HG03342 (cell line): Measurements from ENCODE around the gene SRD5A1.
A peak's percentile ranks its signal among the peaks of the same experiment; 100 is the strongest.

Experiments
- ATAC-seq: cut with Tn5 transposase; IDR thresholded peaks from one replicate; pipeline ENCODE4 v1.9.1; 2021; ENCODE audit warnings: mild to moderate bottlenecking, moderate library complexity; ENCODE audit not compliant: unreplicated experiment

The SRD5A1 gene

GRCh38 chr5:6711409-6712141 is 78.3 kb downstream of the SRD5A1 start:
- peak; percentile 21 for ATAC-seq

- peak; percentile 9 for ATAC-seq
Observed at GRCh38 chr5:6712142-6712576, 78.9 kb downstream of the SRD5A1 start.

- ATAC-seq = peak; percentile 67
Observed at GRCh38 chr5:6712577-6713273, 79.5 kb downstream of the SRD5A1 start.

- ATAC-seq = peak; percentile 11
Observed at GRCh38 chr5:6713274-6714225, 80.3 kb downstream of the SRD5A1 start, which contains the start of gene TENT4A. TSS of gene TENT4A (plus strand) at chr5:6713432. CDS start at chr5:6713984, 552 bp downstream.

- no peak for ATAC-seq
Observed at GRCh38 chr5:6714226-6715041, 81.2 kb downstream of the SRD5A1 start.

- no peak for ATAC-seq
Observed at GRCh38 chr5:6715271-6715670, 82.0 kb downstream of the SRD5A1 start.

DNA sequence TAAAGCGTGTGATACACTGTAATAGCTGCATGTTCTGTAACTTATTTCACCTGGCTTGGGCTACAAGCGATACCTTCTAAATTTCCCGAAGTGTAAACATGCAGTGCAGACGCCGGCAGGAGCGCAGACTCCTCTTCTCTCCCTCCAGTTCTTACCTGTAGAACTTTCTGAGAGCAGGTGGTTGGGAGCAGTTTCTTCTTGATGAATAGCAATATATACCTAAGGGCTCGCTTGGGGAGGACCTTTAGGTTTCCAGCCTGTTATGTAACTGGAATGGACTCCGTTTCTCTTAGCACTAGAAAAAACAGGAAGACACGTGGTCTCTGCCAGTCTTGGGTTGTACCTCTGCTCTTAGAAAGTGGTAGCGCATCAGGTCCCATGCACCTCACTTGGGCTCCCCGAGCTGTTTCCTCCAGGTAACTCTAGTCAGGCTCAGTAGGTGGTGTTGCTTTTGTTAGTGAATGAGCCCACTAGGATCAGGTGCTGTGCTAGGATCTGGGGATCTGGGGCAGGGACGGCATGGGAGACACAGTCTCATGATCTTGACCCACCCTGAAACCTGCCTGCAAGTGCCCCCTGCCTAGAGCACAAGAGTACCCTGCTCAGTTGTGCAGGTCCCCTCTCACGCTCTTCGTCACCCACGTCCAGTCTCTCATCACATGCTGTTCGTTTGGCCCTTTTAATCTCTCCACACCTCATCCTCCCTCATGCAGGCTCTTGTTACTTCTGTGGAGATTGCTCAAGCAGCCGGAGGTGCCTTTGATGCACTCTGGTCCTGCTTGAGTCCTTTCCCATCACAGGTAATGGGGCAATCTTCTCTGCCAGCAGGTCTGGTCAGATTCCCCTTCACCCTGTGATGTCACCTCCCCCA is 82.8 kb downstream of the SRD5A1 start:
- no peak for ATAC-seq

GRCh38 chr5:6716629-6717149 is 83.4 kb downstream of the SRD5A1 start:
- ATAC-seq = no peak

DNA sequence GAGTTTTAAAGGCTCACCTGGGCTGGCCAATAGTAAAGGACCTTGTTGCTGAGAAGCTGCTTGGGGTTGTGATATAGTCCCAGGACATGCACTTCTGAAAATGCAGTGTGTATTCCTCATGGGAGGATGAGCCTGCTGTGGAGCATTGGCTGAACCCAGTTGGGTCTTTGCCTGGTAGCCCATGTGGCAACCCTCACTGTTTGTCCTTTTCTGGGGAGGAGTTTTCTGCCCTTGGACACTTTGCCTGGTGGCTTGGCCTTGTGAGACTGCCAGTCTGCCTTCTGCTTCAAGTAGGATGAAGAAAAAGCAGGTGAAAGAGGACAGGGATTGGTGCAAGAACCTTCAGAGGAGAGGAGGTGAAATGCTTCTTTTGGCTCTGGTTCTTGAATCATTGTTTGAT is 84.0 kb downstream of the SRD5A1 start:
- no peak for ATAC-seq

GRCh38 chr5:6717687-6718086 is 84.4 kb downstream of the SRD5A1 start:
- no peak for ATAC-seq

GRCh38 chr5:6718161-6718681 is 85.0 kb downstream of the SRD5A1 start:
- no peak for ATAC-seq

DNA sequence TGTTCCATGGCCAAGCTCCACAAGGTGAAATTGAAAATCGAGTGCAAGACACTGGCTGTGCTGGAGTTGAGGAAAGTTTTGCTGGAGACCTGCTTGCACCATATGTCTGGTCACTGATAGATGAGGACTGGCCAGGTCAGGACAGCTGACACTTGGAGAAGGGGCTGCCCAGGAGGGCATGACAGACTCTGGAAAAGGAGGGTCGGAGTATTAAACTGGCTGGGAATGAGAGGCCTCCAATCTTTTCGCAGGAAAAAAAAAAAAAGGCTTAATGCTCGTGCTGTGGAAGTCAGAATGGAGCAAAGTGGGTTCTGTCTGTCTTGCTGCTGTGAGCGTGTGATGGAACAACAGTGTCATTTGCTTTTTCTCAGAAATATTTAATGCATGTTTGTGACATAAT is 85.5 kb downstream of the SRD5A1 start:
- ATAC-seq = no peak

DNA sequence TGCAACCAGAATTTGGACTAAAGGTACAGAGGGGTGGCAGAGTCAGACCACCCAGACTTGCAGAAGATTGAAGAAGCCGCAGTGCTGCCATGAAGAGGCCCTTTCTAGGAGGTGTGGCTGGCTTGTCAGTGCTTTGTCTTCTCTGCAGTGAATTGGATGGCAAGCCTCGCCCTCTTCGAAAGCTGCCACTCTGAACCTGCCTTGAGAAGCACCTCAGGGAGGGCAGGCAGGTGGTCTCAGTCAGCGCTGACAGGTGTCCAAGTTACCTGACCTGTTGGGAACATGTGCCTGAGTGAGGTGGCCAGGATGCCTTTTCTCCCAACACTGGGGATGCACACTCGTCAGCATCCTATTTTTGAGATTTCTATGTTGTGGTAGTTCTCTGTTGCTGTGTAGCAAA is 86.2 kb downstream of the SRD5A1 start:
- ATAC-seq = no peak

DNA sequence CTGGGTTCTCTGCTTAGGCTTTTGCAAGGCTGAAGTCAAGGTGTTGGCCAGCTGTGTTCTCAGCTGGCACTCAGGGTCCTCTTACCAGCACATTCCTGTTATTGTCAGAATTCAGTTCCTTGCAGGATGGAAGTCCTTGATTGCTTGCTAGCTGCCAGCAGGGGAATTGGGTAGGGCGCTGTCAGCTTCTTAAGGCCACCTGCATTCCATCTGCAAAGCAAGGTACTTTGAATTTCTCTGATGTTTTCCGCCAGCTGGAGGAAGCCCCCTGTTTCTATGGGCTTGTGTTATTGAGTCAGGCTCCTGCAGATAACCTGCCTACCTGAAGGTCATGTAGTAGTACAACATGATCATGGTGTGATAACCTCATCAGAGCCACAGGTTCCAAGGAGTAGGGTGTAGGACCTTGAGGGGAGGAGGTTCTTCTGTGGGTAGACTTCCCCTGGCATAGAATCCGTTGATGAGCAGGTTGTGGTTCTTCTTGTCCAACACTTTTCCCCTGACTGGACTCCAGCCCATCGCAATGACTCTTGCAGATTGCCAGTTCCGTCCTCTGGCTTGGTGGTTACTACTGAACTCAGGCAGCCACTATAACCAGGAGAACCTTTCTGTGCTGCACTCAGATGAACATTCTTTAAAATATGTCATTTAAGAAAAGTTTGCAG is 86.8 kb downstream of the SRD5A1 start:
- no peak for ATAC-seq

DNA sequence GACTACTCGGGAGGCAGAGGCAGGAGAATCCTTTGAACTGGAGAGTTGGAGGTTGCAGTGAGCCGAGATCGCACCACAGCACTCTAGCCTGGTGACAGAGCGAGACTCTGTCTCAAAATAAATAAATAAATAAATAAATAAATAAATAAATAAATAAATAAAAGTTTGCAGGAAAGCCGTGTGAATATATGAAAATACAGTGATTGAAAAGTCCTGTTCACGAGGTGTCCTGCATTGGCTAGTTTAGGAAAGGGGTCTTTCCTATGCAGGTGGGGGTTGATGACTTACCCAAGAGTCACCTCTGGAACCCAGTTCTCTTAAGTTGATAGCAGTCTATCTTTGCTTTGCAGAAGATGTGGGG is 87.3 kb downstream of the SRD5A1 start:
- ATAC-seq = no peak

DNA sequence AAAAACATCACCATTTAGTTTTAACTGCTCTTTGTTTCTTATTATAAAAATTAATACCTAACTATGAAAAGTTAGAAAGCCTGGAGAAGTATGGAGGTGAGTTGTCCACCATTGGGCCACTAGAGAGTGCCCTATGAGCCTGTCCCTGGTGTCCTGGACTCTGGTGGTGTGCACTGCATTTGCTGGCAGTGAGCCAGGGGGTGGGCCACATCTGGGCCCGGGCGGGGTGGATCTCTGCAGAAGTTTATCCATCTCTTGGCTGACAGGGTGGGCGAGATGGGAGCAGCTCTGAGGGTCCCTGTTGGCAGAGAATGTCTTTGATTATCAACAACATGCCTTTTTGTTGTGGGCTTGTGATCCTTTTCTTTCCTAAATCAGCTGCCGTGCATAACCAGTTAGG is 88.2 kb downstream of the SRD5A1 start:
- no peak for ATAC-seq

- peak; percentile 47 for ATAC-seq
Observed at GRCh38 chr5:6722015-6722414, 88.8 kb downstream of the SRD5A1 start.

DNA sequence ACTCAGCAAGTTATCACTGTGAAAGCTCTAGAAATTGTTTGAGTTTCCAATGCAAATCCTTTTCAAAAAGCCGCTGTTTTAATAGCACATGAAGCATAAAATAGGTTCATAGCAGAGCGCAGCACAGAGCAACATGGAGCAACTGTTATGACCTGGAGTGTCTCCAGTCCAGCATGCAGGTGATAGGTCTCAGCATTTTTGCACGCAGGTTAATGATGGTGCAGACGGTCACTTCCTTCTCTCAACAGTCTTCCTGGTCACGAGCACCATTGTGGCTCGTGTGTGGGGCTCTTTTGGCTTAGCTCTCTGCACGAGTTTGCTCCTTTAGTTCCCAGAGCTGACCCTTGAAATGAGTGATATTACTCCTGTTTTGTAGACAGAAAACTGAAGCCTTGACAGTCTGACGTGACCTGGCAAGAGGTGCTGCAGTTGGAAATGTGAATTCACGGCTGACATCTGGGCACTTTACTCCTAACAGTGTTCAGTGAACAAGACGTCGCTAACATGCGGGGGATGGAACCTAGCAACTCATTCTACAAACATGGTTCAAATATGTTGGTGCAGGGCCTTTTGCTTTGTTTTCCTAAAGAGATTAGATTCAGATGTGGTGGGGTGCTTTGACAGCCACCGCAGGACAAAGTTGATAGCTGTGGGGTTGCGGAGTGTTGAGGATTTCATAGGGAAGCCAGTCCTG is 90.0 kb downstream of the SRD5A1 start:
- ATAC-seq = no peak
